ENCODE data around the gene NCSTN.

The NCSTN gene

GRCh38 chr1:160328184-160328583 is 15.0 kb upstream of the NCSTN start:
- Histone ChIP-seq H3K36me3 (ENCODE audit: insufficient read depth, low read length) (peaks cover 88% of the 10 kb centered on the region), H3K4me3 (ENCODE audit: low read length) (no peak overlapping the region), H3K27me3 (ENCODE audit: control insufficient read depth, insufficient read depth, low read length) (no peaks in the 10 kb centered on the region)

GRCh38 chr1:160330119-160330518 is 13.1 kb upstream of the NCSTN start:
- H3K4me2 ChIP-seq (ENCODE audit: low read length), result no peak overlapping the region
- no peaks in the 10 kb centered on the region for H3K4me1 ChIP-seq (ENCODE audit: control insufficient read depth, insufficient read depth, low read length)
- H3K9ac ChIP-seq (ENCODE audit: low read depth, low read length), result no peak overlapping the region
- H3K27me3 ChIP-seq (ENCODE audit: control insufficient read depth, insufficient read depth, low read length), result no peaks in the 10 kb centered on the region
- peaks cover 90% of the 10 kb centered on the region for H3K36me3 ChIP-seq (ENCODE audit: insufficient read depth, low read length)
- no peak overlapping the region for H3K4me3 ChIP-seq (ENCODE audit: low read length)
- no peaks in the 10 kb centered on the region for H3K9me3 ChIP-seq (replicated peaks; ENCODE audit: low read length)

More at GRCh38 chr1:160328184-160328583, 15.0 kb upstream of the NCSTN start:
- Histone ChIP-seq H3K9ac (ENCODE audit: low read depth, low read length) (no peak overlapping the region), H3K4me2 (ENCODE audit: low read length) (no peak overlapping the region), H3K4me1 (ENCODE audit: control insufficient read depth, insufficient read depth, low read length) (no peaks in the 10 kb centered on the region), H3K9me3 (replicated peaks; ENCODE audit: low read length) (no peaks in the 10 kb centered on the region)

- Histone ChIP-seq H3K9me3 (replicated peaks; ENCODE audit: low read length) (no peaks in the 10 kb centered on the region), H3K4me2 (ENCODE audit: low read length) (no peak overlapping the region), H3K9ac (ENCODE audit: low read depth, low read length) (no peak overlapping the region), H3K4me1 (ENCODE audit: control insufficient read depth, insufficient read depth, low read length) (no peaks in the 10 kb centered on the region), H3K36me3 (ENCODE audit: insufficient read depth, low read length) (peaks cover 81% of the 10 kb centered on the region), H3K4me3 (ENCODE audit: low read length) (no peak overlapping the region), H3K27me3 (ENCODE audit: control insufficient read depth, insufficient read depth, low read length) (no peaks in the 10 kb centered on the region)
Observed at GRCh38 chr1:160332516-160332915, 10.7 kb upstream of the NCSTN start.

GRCh38 chr1:160338580-160338979 is 4.6 kb upstream of the NCSTN start:
- H3K4me2 ChIP-seq (ENCODE audit: low read length), result no peak overlapping the region

GRCh38 chr1:160340146-160340545 is 3.0 kb upstream of the NCSTN start:
- Histone ChIP-seq H3K4me2 (ENCODE audit: low read length) (peak overlapping the region; percentile 80), H3K27me3 (ENCODE audit: control insufficient read depth, insufficient read depth, low read length) (no peaks in the 10 kb centered on the region), H3K4me1 (ENCODE audit: control insufficient read depth, insufficient read depth, low read length) (peaks cover 29% of the 10 kb centered on the region), H3K9me3 (replicated peaks; ENCODE audit: low read length) (no peaks in the 10 kb centered on the region), H3K4me3 (ENCODE audit: low read length) (no peak overlapping the region), H3K36me3 (ENCODE audit: insufficient read depth, low read length) (peaks cover 54% of the 10 kb centered on the region), H3K9ac (ENCODE audit: low read depth, low read length) (peak overlapping the region; percentile 99)

More at GRCh38 chr1:160338580-160338979, 4.6 kb upstream of the NCSTN start:
- Histone ChIP-seq H3K27me3 (ENCODE audit: control insufficient read depth, insufficient read depth, low read length) (no peaks in the 10 kb centered on the region), H3K4me3 (ENCODE audit: low read length) (no peak overlapping the region), H3K9ac (ENCODE audit: low read depth, low read length) (no peak overlapping the region), H3K9me3 (replicated peaks; ENCODE audit: low read length) (no peaks in the 10 kb centered on the region), H3K36me3 (ENCODE audit: insufficient read depth, low read length) (peaks cover 60% of the 10 kb centered on the region), H3K4me1 (ENCODE audit: control insufficient read depth, insufficient read depth, low read length) (peaks cover 24% of the 10 kb centered on the region)

- peaks cover 52% of the 10 kb centered on the region for H3K36me3 ChIP-seq (ENCODE audit: insufficient read depth, low read length)
- H3K4me2 ChIP-seq (ENCODE audit: low read length), result peak overlapping the region; percentile 80
- no peaks in the 10 kb centered on the region for H3K9me3 ChIP-seq (replicated peaks; ENCODE audit: low read length)
- peak overlapping the region; percentile 99 for H3K9ac ChIP-seq (ENCODE audit: low read depth, low read length)
- H3K27me3 ChIP-seq (ENCODE audit: control insufficient read depth, insufficient read depth, low read length), result no peaks in the 10 kb centered on the region
- peaks cover 29% of the 10 kb centered on the region for H3K4me1 ChIP-seq (ENCODE audit: control insufficient read depth, insufficient read depth, low read length)
- H3K4me3 ChIP-seq (ENCODE audit: low read length), result peak overlapping the region; percentile 90
Observed at GRCh38 chr1:160340866-160341265, 2.3 kb upstream of the NCSTN start.

- Histone ChIP-seq H3K36me3 (ENCODE audit: insufficient read depth, low read length) (peaks cover 43% of the 10 kb centered on the region), H3K4me3 (ENCODE audit: low read length) (peak overlapping the region; percentile 90)
Observed at GRCh38 chr1:160342526-160342925, 657 bp upstream of the NCSTN start.

GRCh38 chr1:160344241-160344640 is 1.1 kb downstream of the NCSTN start:
- Histone ChIP-seq H3K27me3 (ENCODE audit: control insufficient read depth, insufficient read depth, low read length) (no peaks in the 10 kb centered on the region), H3K9ac (ENCODE audit: low read depth, low read length) (peak overlapping the region; percentile 99), H3K4me1 (ENCODE audit: control insufficient read depth, insufficient read depth, low read length) (peaks cover 26% of the 10 kb centered on the region), H3K9me3 (replicated peaks; ENCODE audit: low read length) (no peaks in the 10 kb centered on the region), H3K36me3 (ENCODE audit: insufficient read depth, low read length) (peaks cover 39% of the 10 kb centered on the region), H3K4me2 (ENCODE audit: low read length) (peak overlapping the region; percentile 88), H3K4me3 (ENCODE audit: low read length) (peak overlapping the region; percentile 90)

More at GRCh38 chr1:160342526-160342925, 657 bp upstream of the NCSTN start:
- peaks cover 29% of the 10 kb centered on the region for H3K4me1 ChIP-seq (ENCODE audit: control insufficient read depth, insufficient read depth, low read length)
- H3K9ac ChIP-seq (ENCODE audit: low read depth, low read length), result peak overlapping the region; percentile 99
- no peaks in the 10 kb centered on the region for H3K27me3 ChIP-seq (ENCODE audit: control insufficient read depth, insufficient read depth, low read length)
- H3K9me3 ChIP-seq (replicated peaks; ENCODE audit: low read length), result no peaks in the 10 kb centered on the region
- peak overlapping the region; percentile 80 for H3K4me2 ChIP-seq (ENCODE audit: low read length)

GRCh38 chr1:160344936-160345335 is 1.8 kb downstream of the NCSTN start:
- Histone ChIP-seq H3K4me1 (ENCODE audit: control insufficient read depth, insufficient read depth, low read length) (peaks cover 20% of the 10 kb centered on the region), H3K9me3 (replicated peaks; ENCODE audit: low read length) (no peaks in the 10 kb centered on the region), H3K4me2 (ENCODE audit: low read length) (no peak overlapping the region), H3K27me3 (ENCODE audit: control insufficient read depth, insufficient read depth, low read length) (no peaks in the 10 kb centered on the region), H3K9ac (ENCODE audit: low read depth, low read length) (no peak overlapping the region), H3K4me3 (ENCODE audit: low read length) (no peak overlapping the region), H3K36me3 (ENCODE audit: insufficient read depth, low read length) (peaks cover 39% of the 10 kb centered on the region)

GRCh38 chr1:160346463-160346862 is 3.3 kb downstream of the NCSTN start:
- H3K9ac ChIP-seq (ENCODE audit: low read depth, low read length), result no peak overlapping the region
- H3K27me3 ChIP-seq (ENCODE audit: control insufficient read depth, insufficient read depth, low read length), result no peaks in the 10 kb centered on the region
- no peaks in the 10 kb centered on the region for H3K9me3 ChIP-seq (replicated peaks; ENCODE audit: low read length)
- peaks cover 6% of the 10 kb centered on the region for H3K4me1 ChIP-seq (ENCODE audit: control insufficient read depth, insufficient read depth, low read length)
- no peak overlapping the region for H3K4me3 ChIP-seq (ENCODE audit: low read length)
- no peak overlapping the region for H3K4me2 ChIP-seq (ENCODE audit: low read length)
- H3K36me3 ChIP-seq (ENCODE audit: insufficient read depth, low read length), result peaks cover 50% of the 10 kb centered on the region

GRCh38 chr1:160346958-160347357 is 3.8 kb downstream of the NCSTN start:
- Histone ChIP-seq H3K9ac (ENCODE audit: low read depth, low read length) (no peak overlapping the region), H3K4me3 (ENCODE audit: low read length) (no peak overlapping the region), H3K4me1 (ENCODE audit: control insufficient read depth, insufficient read depth, low read length) (peaks cover 5% of the 10 kb centered on the region), H3K4me2 (ENCODE audit: low read length) (no peak overlapping the region), H3K9me3 (replicated peaks; ENCODE audit: low read length) (no peaks in the 10 kb centered on the region), H3K36me3 (ENCODE audit: insufficient read depth, low read length) (peaks cover 55% of the 10 kb centered on the region), H3K27me3 (ENCODE audit: control insufficient read depth, insufficient read depth, low read length) (no peaks in the 10 kb centered on the region)

- Histone ChIP-seq H3K36me3 (ENCODE audit: insufficient read depth, low read length) (peaks cover 86% of the 10 kb centered on the region), H3K9me3 (replicated peaks; ENCODE audit: low read length) (no peaks in the 10 kb centered on the region), H3K4me1 (ENCODE audit: control insufficient read depth, insufficient read depth, low read length) (no peaks in the 10 kb centered on the region), H3K9ac (ENCODE audit: low read depth, low read length) (no peak overlapping the region), H3K27me3 (ENCODE audit: control insufficient read depth, insufficient read depth, low read length) (no peaks in the 10 kb centered on the region), H3K4me2 (ENCODE audit: low read length) (no peak overlapping the region), H3K4me3 (ENCODE audit: low read length) (no peak overlapping the region)
Observed at GRCh38 chr1:160351629-160352028, 8.4 kb downstream of the NCSTN start.

All from skeletal muscle satellite cell (primary cell).